Retinal pigment epithelial cell (primary cell): ENCODE results near the gene IL17RD.

Source experiments
- DNase-seq: peaks from one replicate; pipeline ENCODE4 v3.0.0-alpha.2; 2010; ENCODE audit warnings: low read depth
- H3K4me3 ChIP-seq: 2 replicates; pipeline ENCODE4 v1.5.1; 2011; ENCODE audit warnings: mild to moderate bottlenecking, low read length, control low read depth, moderate library complexity
- TF ChIP-seq, protein P1 (sequence below): conservative IDR thresholded peaks from 2 replicates; pipeline ENCODE4 v1.5.1; 2011; ENCODE audit warnings: low read depth, low read length, control low read depth, inconsistent platforms

The IL17RD gene

DNA sequence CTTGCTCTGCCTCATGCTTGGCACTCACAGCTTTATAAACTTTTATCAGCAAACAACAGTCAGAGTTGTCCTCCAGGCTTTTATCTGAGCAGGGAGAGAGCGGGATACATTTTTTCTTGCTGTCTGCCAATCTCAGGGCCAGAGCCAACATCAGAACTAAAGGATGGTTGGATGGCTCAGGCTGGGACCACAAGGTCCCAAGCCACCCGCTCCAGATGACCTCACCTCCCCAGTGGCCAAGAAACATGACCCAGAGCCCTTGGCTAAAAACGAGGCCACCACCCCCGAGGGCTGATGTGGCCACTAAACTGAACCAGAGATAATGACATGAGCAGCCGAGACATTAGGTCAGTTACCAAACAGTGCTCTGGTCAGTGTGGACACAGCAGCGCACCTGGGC lies 123.5 kb downstream of the IL17RD start:
- TF ChIP-seq, protein P1, sequence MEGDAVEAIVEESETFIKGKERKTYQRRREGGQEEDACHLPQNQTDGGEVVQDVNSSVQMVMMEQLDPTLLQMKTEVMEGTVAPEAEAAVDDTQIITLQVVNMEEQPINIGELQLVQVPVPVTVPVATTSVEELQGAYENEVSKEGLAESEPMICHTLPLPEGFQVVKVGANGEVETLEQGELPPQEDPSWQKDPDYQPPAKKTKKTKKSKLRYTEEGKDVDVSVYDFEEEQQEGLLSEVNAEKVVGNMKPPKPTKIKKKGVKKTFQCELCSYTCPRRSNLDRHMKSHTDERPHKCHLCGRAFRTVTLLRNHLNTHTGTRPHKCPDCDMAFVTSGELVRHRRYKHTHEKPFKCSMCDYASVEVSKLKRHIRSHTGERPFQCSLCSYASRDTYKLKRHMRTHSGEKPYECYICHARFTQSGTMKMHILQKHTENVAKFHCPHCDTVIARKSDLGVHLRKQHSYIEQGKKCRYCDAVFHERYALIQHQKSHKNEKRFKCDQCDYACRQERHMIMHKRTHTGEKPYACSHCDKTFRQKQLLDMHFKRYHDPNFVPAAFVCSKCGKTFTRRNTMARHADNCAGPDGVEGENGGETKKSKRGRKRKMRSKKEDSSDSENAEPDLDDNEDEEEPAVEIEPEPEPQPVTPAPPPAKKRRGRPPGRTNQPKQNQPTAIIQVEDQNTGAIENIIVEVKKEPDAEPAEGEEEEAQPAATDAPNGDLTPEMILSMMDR, result no peak
- no peak overlapping the region for H3K4me3 ChIP-seq
- DNase-seq, result no peak
